B cell (primary cell): ENCODE results near the gene ZNF581. TPM values are rescaled to one million over a fixed set of nuclear protein-coding genes. Genes with fewer than 3 reads are reported as not detected.
A peak's percentile ranks its signal among the peaks of the same experiment; 100 is the strongest.

Experiments used
- ATAC-seq: fragments of 200-7000 bp; cut with Tn5 transposase; one replicate; pipeline ENCODE4 v1.10.0; 2021; ENCODE audit warnings: low read depth, mild to moderate bottlenecking, moderate number of reproducible peaks, moderate library complexity
- CTCF ChIA-PET: fragments of 350-600 bp; sonication (Branson Sonifier 250); formaldehyde crosslinking; loops from one replicate; lab custom pipeline; 2021; ENCODE audit warnings: antibody characterized with exemption, inconsistent platforms; lab: Charles Lee
- POLR2A ChIA-PET: fragments of 350-600 bp; sonication (Branson Sonifier 250); formaldehyde crosslinking; loops from one replicate; lab custom pipeline; 2021; ENCODE audit warnings: antibody characterized with exemption; lab: Charles Lee
- DNase-seq: peaks from one replicate; pipeline ENCODE4 v3.0.0; 2013
- H2AFZ ChIP-seq: 2 replicates; pipeline ENCODE4 v1.6.1; 2012; ENCODE audit warnings: mild to moderate bottlenecking, low read depth, low read length; ENCODE audit not compliant: insufficient read depth, poor library complexity, severe bottlenecking
- H3K27ac ChIP-seq, 2 donors: 1 replicate in 1 of 2; 2 replicates in 1 of 2; pipeline ENCODE4 v1.5.1; 2012 to 2013; ENCODE audit warnings: low read length in 2 of 2, mild to moderate bottlenecking in 2 of 2, moderate library complexity in 1 of 2
- H3K27me3 ChIP-seq, 4 experiments: fragments of 200-600 bp in 1 of 4; sonication (generic) in 1 of 4; replicated peaks in 1 of 4; 1 replicate in 2 of 4; 2 replicates in 2 of 4; pipeline versions ENCODE4 v1.6.1 to v1.7.0; 2013 to 2016; ENCODE audit warnings: low read length in 3 of 4, mild to moderate bottlenecking in 2 of 4, mixed read lengths in 1 of 4, moderate library complexity in 1 of 4; ENCODE audit not compliant: insufficient read depth in 4 of 4, control insufficient read depth in 3 of 4; ENCODE audit errors: control extremely low read depth in 1 of 4
- H3K36me3 ChIP-seq, 2 experiments: replicated peaks in 1 of 2; 1 replicate in 1 of 2; 2 replicates in 1 of 2; pipeline versions ENCODE4 v1.6.1 to v1.7.1; 2013; ENCODE audit warnings: low read length in 1 of 2; ENCODE audit not compliant: insufficient read depth in 2 of 2, control insufficient read depth in 1 of 2; ENCODE audit errors: control extremely low read depth in 1 of 2, extremely low read depth in 1 of 2
- H3K4me1 ChIP-seq, 2 donors: fragments of 200-600 bp in 1 of 2; sonication (generic) in 1 of 2; 1 replicate in 1 of 2; 2 replicates in 1 of 2; pipeline versions ENCODE4 v1.5.1 to v1.6.1; 2013 to 2017; ENCODE audit warnings: low read length in 2 of 2; ENCODE audit not compliant: control insufficient read depth in 2 of 2, insufficient read depth in 2 of 2
- H3K4me2 ChIP-seq: replicated peaks from 2 replicates; pipeline ENCODE3; 2012; ENCODE audit warnings: mild to moderate bottlenecking, low read depth, low read length; ENCODE audit not compliant: poor library complexity, severe bottlenecking
- H3K4me3 ChIP-seq, 5 experiments: fragments of 200-600 bp in 1 of 5; sonication (generic) in 1 of 5; 1 replicate in 3 of 5; 2 replicates in 2 of 5; pipeline versions ENCODE4 v1.5.1 to v1.7.0; 2011 to 2016; ENCODE audit warnings: low read length in 4 of 5, mild to moderate bottlenecking in 4 of 5, low read depth in 2 of 5, control low read depth in 1 of 5, moderate library complexity in 1 of 5; ENCODE audit not compliant: insufficient read depth in 1 of 5; ENCODE audit errors: control extremely low read depth in 1 of 5, extremely low read depth in 1 of 5
- H3K79me2 ChIP-seq: fragments of 200-600 bp; sonication (generic); one replicate; pipeline ENCODE4 v1.6.0; 2016; ENCODE audit warnings: low read length; ENCODE audit not compliant: control insufficient read depth, insufficient read depth
- H3K9ac ChIP-seq: fragments of 200-600 bp; sonication (generic); 2 replicates; pipeline ENCODE4 v1.6.1; 2017; ENCODE audit warnings: mild to moderate bottlenecking, low read length, moderate library complexity
- H3K9me3 ChIP-seq, 3 donors: one replicate each; pipeline versions ENCODE4 v1.6.1 to v1.7.1; 2013; ENCODE audit warnings: low read length in 2 of 3; ENCODE audit not compliant: control insufficient read depth in 2 of 3, insufficient read depth in 1 of 3; ENCODE audit errors: control extremely low read depth in 1 of 3
- H4K20me1 ChIP-seq: 2 replicates; pipeline ENCODE4 v1.6.0; 2012; ENCODE audit warnings: mild to moderate bottlenecking, low read length; ENCODE audit not compliant: insufficient read depth, control insufficient read depth, poor library complexity, severe bottlenecking
- H3K27ac Mint-ChIP-seq: one replicate; pipeline ENCODE4 v1.8.0; 2021; ENCODE audit warnings: mixed read lengths
- H3K27me3 Mint-ChIP-seq: one replicate; pipeline ENCODE4 v1.8.0; 2021; ENCODE audit warnings: mixed read lengths
- H3K4me1 Mint-ChIP-seq: one replicate; pipeline ENCODE4 v1.8.0; 2021; ENCODE audit warnings: mixed read lengths
- H3K4me3 Mint-ChIP-seq: one replicate; pipeline ENCODE4 v1.8.0; 2021; ENCODE audit warnings: mixed read lengths
- H3K9me3 Mint-ChIP-seq: one replicate; pipeline ENCODE4 v1.8.0; 2022; ENCODE audit warnings: mixed read lengths; ENCODE audit not compliant: insufficient read depth
- EZH2 ChIP-seq: IDR thresholded peaks from 2 replicates; pipeline ENCODE4 v1.6.1; 2012; ENCODE audit warnings: borderline replicate concordance, low read depth, mild to moderate bottlenecking, moderate library complexity, low read length; ENCODE audit not compliant: insufficient read depth, poor library complexity, severe bottlenecking
- WGBS: methylation state at CpG from one replicate; pipeline ENCODE4 v1.1.5; 2013; ENCODE audit warnings: missing lambda C conversion rate; ENCODE audit not compliant: insufficient coverage; 5-methylcytosine and 5-hydroxymethylcytosine counted together
- intact Hi-C: fragments of 100-400 bp; cut with micrococcal nuclease; formaldehyde crosslinking; loops from one replicate; pipeline ENCODE4 v1.10.0; 2022
- polyA plus RNA-seq: library from polyadenylated mRNA; depleted of rRNA; stranded (reverse); fragments of >200 nt; gene quantifications from 2 replicates; pipeline ENCODE4 v1.2.3, GENCODE V29; 2012
- total RNA-seq, 2 donors: library from RNA; stranded (reverse); fragments of 120-200 nt in 1 of 2; gene quantifications; 1 replicate in 1 of 2; 2 replicates in 1 of 2; pipeline versions ENCODE4 v1.2.3 to v1.2.4, GENCODE V29; 2013 to 2022
- TF ChIP-seq, protein P1 (sequence below): fragments of 200-600 bp; IDR thresholded peaks from one replicate; pipeline ENCODE4 v1.8.0; 2022; ENCODE audit warnings: antibody characterized with exemption, mild to moderate bottlenecking

ZNF581 gene
- total and polyA plus RNA-seq, 2 donors (not counting 1 experiment from before 2014, with no cell fraction given): 48.2 to 51.3 TPM

- POLR2A ChIA-PET: interaction anchor here (0.6 to 2.4 kb wide), 7 partner anchors 13 to 321 kb away, joined by 4 to 12 read pairs (median 4); partner anchors contain the start of genes HSPBP1, U2AF2, ZNF581 and ZNF784
- Histone ChIP-seq H3K27ac (peak overlapping the region; percentile 60 to 67), H3K4me1 (peaks cover 10 to 29% of the 10 kb centered on the region in 2 donors), H3K27me3 (no peaks in the 10 kb centered on the region), H2AFZ (peak overlapping the region; percentile 92), H3K9ac (peak overlapping the region; percentile 88), H4K20me1 (no peaks in the 10 kb centered on the region), H3K4me3 (peak overlapping the region; percentile 8 to 97 (median 82)), H3K9me3 (peaks cover 0 to 8% (median 0%) of the 10 kb centered on the region in 3 donors), H3K36me3 (peaks cover 0 to 12% of the 10 kb centered on the region in 2 experiments), H3K79me2 (peaks cover 4% of the 10 kb centered on the region), H3K4me2 (peak overlapping the region; percentile 83)
- H3K4me1 Mint-ChIP-seq: peaks cover 28% of the 10 kb centered on the region
- WGBS: 0% methylated on average over 1 of the region's 15 CpGs
- intact Hi-C loops: loop anchor here (10.0 kb wide), 2 partner anchors 316 to 346 kb away; partner anchors contain the start of genes BRSK1, HSPBP1 and PPP6R1
- ATAC-seq (no peak), DNase-seq (no peak)
- CTCF ChIA-PET: interaction anchor here (0.9 to 1.7 kb wide), 2 partner anchors 31 to 96 kb away, joined by 3 to 6 read pairs; no protein-coding TSS in a partner anchor
- H3K4me3 Mint-ChIP-seq: peak overlapping the region; percentile 100
- no peaks in the 10 kb centered on the region for H3K27me3 Mint-ChIP-seq
- no peak for TF ChIP-seq EZH2
- TF ChIP-seq, protein P1, sequence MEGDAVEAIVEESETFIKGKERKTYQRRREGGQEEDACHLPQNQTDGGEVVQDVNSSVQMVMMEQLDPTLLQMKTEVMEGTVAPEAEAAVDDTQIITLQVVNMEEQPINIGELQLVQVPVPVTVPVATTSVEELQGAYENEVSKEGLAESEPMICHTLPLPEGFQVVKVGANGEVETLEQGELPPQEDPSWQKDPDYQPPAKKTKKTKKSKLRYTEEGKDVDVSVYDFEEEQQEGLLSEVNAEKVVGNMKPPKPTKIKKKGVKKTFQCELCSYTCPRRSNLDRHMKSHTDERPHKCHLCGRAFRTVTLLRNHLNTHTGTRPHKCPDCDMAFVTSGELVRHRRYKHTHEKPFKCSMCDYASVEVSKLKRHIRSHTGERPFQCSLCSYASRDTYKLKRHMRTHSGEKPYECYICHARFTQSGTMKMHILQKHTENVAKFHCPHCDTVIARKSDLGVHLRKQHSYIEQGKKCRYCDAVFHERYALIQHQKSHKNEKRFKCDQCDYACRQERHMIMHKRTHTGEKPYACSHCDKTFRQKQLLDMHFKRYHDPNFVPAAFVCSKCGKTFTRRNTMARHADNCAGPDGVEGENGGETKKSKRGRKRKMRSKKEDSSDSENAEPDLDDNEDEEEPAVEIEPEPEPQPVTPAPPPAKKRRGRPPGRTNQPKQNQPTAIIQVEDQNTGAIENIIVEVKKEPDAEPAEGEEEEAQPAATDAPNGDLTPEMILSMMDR: no peak
- no peaks in the 10 kb centered on the region for H3K9me3 Mint-ChIP-seq
- H3K27ac Mint-ChIP-seq: peak overlapping the region; percentile 88
Measured at GRCh38 chr19:55600662-55601028, 42.8 kb upstream of the ZNF581 start.

DNA sequence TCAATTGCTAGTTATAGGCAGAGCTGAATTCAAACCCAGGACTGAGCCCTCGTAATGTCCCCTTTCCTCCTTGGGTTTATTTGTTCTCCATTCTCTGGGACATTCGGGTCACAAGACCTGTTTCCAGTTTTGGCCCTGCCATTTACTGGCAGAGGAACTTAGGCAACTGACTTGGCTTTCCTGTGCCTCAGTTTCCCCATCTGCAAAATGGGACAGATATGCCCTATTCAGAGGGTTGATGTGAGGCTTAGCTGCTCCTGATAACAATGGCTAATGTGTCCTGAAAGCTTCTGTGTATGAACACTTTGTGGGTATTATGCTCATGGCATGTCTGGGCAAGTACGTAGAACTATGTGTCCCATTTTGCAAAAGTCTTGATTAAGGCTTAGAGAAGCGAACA, 42.4 kb upstream of the ZNF581 start:
- Mint-ChIP-seq H3K9me3 (no peaks in the 10 kb centered on the region), H3K27ac (peak overlapping the region; percentile 88), H3K27me3 (no peaks in the 10 kb centered on the region), H3K4me3 (peak overlapping the region; percentile 100), H3K4me1 (peaks cover 31% of the 10 kb centered on the region)
- Histone ChIP-seq H3K9me3 (peaks cover 0 to 8% (median 0%) of the 10 kb centered on the region in 3 donors), H2AFZ (peak overlapping the region; percentile 92), H3K4me2 (peak overlapping the region; percentile 83), H3K36me3 (peaks cover 0 to 7% of the 10 kb centered on the region in 2 experiments), H3K27me3 (no peaks in the 10 kb centered on the region), H3K27ac (peak overlapping the region; percentile 60 to 67), H3K79me2 (peaks cover 4% of the 10 kb centered on the region), H3K9ac (peak overlapping the region; percentile 88), H3K4me3 (peak overlapping the region in 4 of 5 experiments; percentile 47 to 97 (median 86)), H4K20me1 (no peaks in the 10 kb centered on the region), H3K4me1 (peaks cover 10 to 32% of the 10 kb centered on the region in 2 donors)
- ATAC-seq: no peak
- intact Hi-C loops: loop anchor here (10.0 kb wide), 2 partner anchors 316 to 346 kb away; partner anchors contain the start of genes BRSK1, HSPBP1 and PPP6R1
- POLR2A ChIA-PET: interaction anchor here (0.6 to 2.4 kb wide), 5 partner anchors 17 to 126 kb away, joined by 4 to 12 read pairs (median 4); partner anchors contain the start of genes U2AF2, ZNF581 and ZNF784
- DNase-seq: no peak
- TF ChIP-seq, protein P1: no peak
- TF ChIP-seq EZH2: no peak
- whole genome bisulfite sequencing: 90% methylated on average over 4 of the region's 4 CpGs
- CTCF ChIA-PET: interaction anchor here (0.9 to 1.7 kb wide), 3 partner anchors 31 to 459 kb away, joined by 3 to 6 read pairs (median 3); no protein-coding TSS in a partner anchor
